Neuronal stem cell (in vitro differentiated cells): Measurements from ENCODE around the gene NFIB.

Experiments
- DNase-seq: peaks from one replicate; pipeline ENCODE4 v3.0.0-alpha.2; 2013; ENCODE audit warnings: low spot score
- H2AFZ ChIP-seq: one replicate; pipeline ENCODE4 v1.6.1; 2013; ENCODE audit warnings: mild to moderate bottlenecking, low read length, inconsistent platforms
- H2AK5ac ChIP-seq: 2 replicates; pipeline ENCODE4 v1.6.1; 2013; ENCODE audit warnings: low read depth, mild to moderate bottlenecking, inconsistent platforms, low read length, moderate library complexity, mixed read lengths
- H2BK120ac ChIP-seq: 2 replicates; pipeline ENCODE4 v1.6.1; 2013; ENCODE audit warnings: low read depth, mild to moderate bottlenecking, inconsistent platforms, low read length, moderate library complexity, mixed read lengths
- H2BK12ac ChIP-seq: one replicate; pipeline ENCODE4 v1.6.1; 2013; ENCODE audit warnings: low read length, inconsistent platforms
- H2BK15ac ChIP-seq: 2 replicates; pipeline ENCODE4 v1.6.1; 2013; ENCODE audit warnings: mild to moderate bottlenecking, low read length, inconsistent platforms, mixed read lengths
- H2BK5ac ChIP-seq: one replicate; pipeline ENCODE4 v1.6.1; 2013; ENCODE audit warnings: inconsistent platforms, mild to moderate bottlenecking, low read length, moderate library complexity
- H3K14ac ChIP-seq: one replicate; pipeline ENCODE4 v1.6.1; 2013; ENCODE audit warnings: low read length, inconsistent platforms
- H3K18ac ChIP-seq: 2 replicates; pipeline ENCODE4 v1.6.1; 2013; ENCODE audit warnings: low read length, inconsistent platforms
- H3K23ac ChIP-seq: 2 replicates; pipeline ENCODE4 v1.6.1; 2013; ENCODE audit warnings: low read depth, mild to moderate bottlenecking, mixed read lengths, low read length, inconsistent platforms; ENCODE audit not compliant: poor library complexity
- H3K27ac ChIP-seq: replicated peaks from 3 replicates; pipeline ENCODE4 v1.5.1; 2013; ENCODE audit warnings: low read length, inconsistent platforms
- H3K27me3 ChIP-seq, 3 experiments: 2 replicates each; pipeline ENCODE4 v1.6.1; 2013; ENCODE audit warnings: low read length in 3 of 3, mild to moderate bottlenecking in 2 of 3, inconsistent platforms in 1 of 3, low read depth in 1 of 3, mixed read lengths in 1 of 3, moderate library complexity in 1 of 3; ENCODE audit not compliant: control insufficient read depth in 3 of 3, insufficient read depth in 3 of 3
- H3K36me3 ChIP-seq, 2 donors: replicated peaks in 1 of 2; 2 replicates each; pipeline ENCODE4 v1.6.1; 2013; ENCODE audit warnings: low read length in 2 of 2; ENCODE audit not compliant: control insufficient read depth in 2 of 2, insufficient read depth in 2 of 2
- H3K4ac ChIP-seq: 2 replicates; pipeline ENCODE4 v1.6.1; 2013; ENCODE audit warnings: inconsistent platforms, mild to moderate bottlenecking, low read length, moderate library complexity
- H3K4me1 ChIP-seq, 2 donors: 1 replicate in 1 of 2; 2 replicates in 1 of 2; pipeline ENCODE4 v1.6.1; 2013; ENCODE audit warnings: low read length in 2 of 2, low read depth in 1 of 2; ENCODE audit not compliant: control insufficient read depth in 2 of 2, insufficient read depth in 1 of 2
- H3K4me2 ChIP-seq: one replicate; pipeline ENCODE4 v1.6.1; 2013; ENCODE audit warnings: mild to moderate bottlenecking, low read length, inconsistent platforms; ENCODE audit not compliant: insufficient read depth, poor library complexity, severe bottlenecking
- H3K4me3 ChIP-seq, 2 donors: 2 replicates each; pipeline ENCODE4 v1.5.1; 2013; ENCODE audit warnings: low read length in 2 of 2, mild to moderate bottlenecking in 2 of 2, inconsistent platforms in 1 of 2, moderate library complexity in 1 of 2
- H3K79me1 ChIP-seq: one replicate; pipeline ENCODE4 v1.6.1; 2013; ENCODE audit warnings: low read depth, mild to moderate bottlenecking, inconsistent platforms, low read length, moderate library complexity
- H3K9ac ChIP-seq: one replicate; pipeline ENCODE4 v1.6.1; 2013; ENCODE audit warnings: mild to moderate bottlenecking, low read depth, low read length, inconsistent platforms; ENCODE audit not compliant: poor library complexity
- H3K9me3 ChIP-seq, 2 donors: replicated peaks in 1 of 2; 2 replicates each; pipeline versions ENCODE3 to v1.6.1; 2013; ENCODE audit warnings: low read length in 2 of 2, mild to moderate bottlenecking in 2 of 2, inconsistent platforms in 1 of 2, low read depth in 1 of 2, mixed read lengths in 1 of 2, moderate library complexity in 1 of 2; ENCODE audit not compliant: control insufficient read depth in 2 of 2, insufficient read depth in 1 of 2
- H4K8ac ChIP-seq: one replicate; pipeline ENCODE4 v1.6.1; 2013; ENCODE audit warnings: low read depth, mild to moderate bottlenecking, inconsistent platforms, low read length, moderate library complexity
- H4K91ac ChIP-seq: one replicate; pipeline ENCODE4 v1.6.1; 2013; ENCODE audit warnings: low read length, low read depth, mild to moderate bottlenecking, inconsistent platforms; ENCODE audit not compliant: poor library complexity
- WGBS, 2 donors: extraction: QIAGEN DNeasy Blood & Tissue Kit; methylation state at CpG; one replicate each; pipeline ENCODE4 v1.1.7; 2013; ENCODE audit warnings: missing lambda C conversion rate in 2 of 2, mixed read lengths in 1 of 2; ENCODE audit not compliant: insufficient read length in 2 of 2, insufficient replicate concordance in 1 of 2; ENCODE audit errors: extremely low coverage in 2 of 2; 5-methylcytosine and 5-hydroxymethylcytosine counted together

The NFIB gene

GRCh38 chr9:14111696-14112095, 202.2 kb downstream of the NFIB start:
- peaks cover 2 to 26% of the 10 kb centered on the region in 2 donors for H3K4me1 ChIP-seq
- no CpG with 5 or more reads among the region's 1 CpG for WGBS, 2 donors
- H3K27me3 ChIP-seq, result no peaks in the 10 kb centered on the region
- no peaks in the 10 kb centered on the region for H3K9me3 ChIP-seq
- H2BK120ac ChIP-seq, result no peak overlapping the region
- no peak overlapping the region for H3K4me3 ChIP-seq
- H2BK5ac ChIP-seq, result no peak overlapping the region
- H4K91ac ChIP-seq, result no peak overlapping the region
- no peak overlapping the region for H2AFZ ChIP-seq
- H3K36me3 ChIP-seq, result no peaks in the 10 kb centered on the region
- no peak overlapping the region for H3K14ac ChIP-seq
- no peaks in the 10 kb centered on the region for H3K79me1 ChIP-seq
- no peak overlapping the region for H3K23ac ChIP-seq
- H4K8ac ChIP-seq, result no peak overlapping the region
- no peak overlapping the region for H3K4ac ChIP-seq
- no peak overlapping the region for H3K27ac ChIP-seq
- H3K9ac ChIP-seq, result no peak overlapping the region
- no peak overlapping the region for H2BK12ac ChIP-seq
- H2AK5ac ChIP-seq, result no peak overlapping the region
- no peak overlapping the region for H2BK15ac ChIP-seq
- no peak for DNase-seq
- no peak overlapping the region for H3K18ac ChIP-seq
- no peak overlapping the region for H3K4me2 ChIP-seq

- no peak overlapping the region for H2BK120ac ChIP-seq
- no peak overlapping the region for H4K8ac ChIP-seq
- no peaks in the 10 kb centered on the region for H3K79me1 ChIP-seq
- H3K36me3 ChIP-seq, result no peaks in the 10 kb centered on the region
- H3K9me3 ChIP-seq, result no peaks in the 10 kb centered on the region
- no peak overlapping the region for H3K4ac ChIP-seq
- no peak overlapping the region for H3K18ac ChIP-seq
- H3K27ac ChIP-seq, result no peak overlapping the region
- no peak overlapping the region for H3K4me2 ChIP-seq
- no peak overlapping the region for H2AFZ ChIP-seq
- no peak overlapping the region for H2BK12ac ChIP-seq
- WGBS, 2 donors, result no CpG with 5 or more reads among the region's 3 CpGs
- no peak overlapping the region for H3K23ac ChIP-seq
- H2BK5ac ChIP-seq, result no peak overlapping the region
- no peak overlapping the region for H2BK15ac ChIP-seq
- H3K27me3 ChIP-seq, result no peaks in the 10 kb centered on the region
- no peak overlapping the region for H3K4me3 ChIP-seq
- no peak overlapping the region for H2AK5ac ChIP-seq
- no peak overlapping the region for H4K91ac ChIP-seq
- H3K14ac ChIP-seq, result no peak overlapping the region
- no peak for DNase-seq
- no peak overlapping the region for H3K9ac ChIP-seq
- H3K4me1 ChIP-seq, result peaks cover 2 to 20% of the 10 kb centered on the region in 2 donors
Observed at GRCh38 chr9:14107977-14108376, 206.0 kb downstream of the NFIB start.

GRCh38 chr9:14107495-14107894, 206.4 kb downstream of the NFIB start:
- Histone ChIP-seq H3K14ac (no peak overlapping the region), H3K18ac (no peak overlapping the region), H2AFZ (no peak overlapping the region), H3K4me3 (no peak overlapping the region), H2BK5ac (no peak overlapping the region), H3K27ac (no peak overlapping the region), H2BK120ac (no peak overlapping the region), H3K9me3 (no peaks in the 10 kb centered on the region), H2AK5ac (no peak overlapping the region), H3K27me3 (no peaks in the 10 kb centered on the region), H3K9ac (no peak overlapping the region), H4K91ac (no peak overlapping the region), H3K23ac (no peak overlapping the region), H3K79me1 (no peaks in the 10 kb centered on the region), H2BK12ac (no peak overlapping the region), H3K4me2 (no peak overlapping the region), H2BK15ac (no peak overlapping the region), H4K8ac (no peak overlapping the region), H3K4me1 (peaks cover 2 to 22% of the 10 kb centered on the region in 2 donors), H3K4ac (no peak overlapping the region), H3K36me3 (no peaks in the 10 kb centered on the region)
- DNase-seq, result no peak

DNA sequence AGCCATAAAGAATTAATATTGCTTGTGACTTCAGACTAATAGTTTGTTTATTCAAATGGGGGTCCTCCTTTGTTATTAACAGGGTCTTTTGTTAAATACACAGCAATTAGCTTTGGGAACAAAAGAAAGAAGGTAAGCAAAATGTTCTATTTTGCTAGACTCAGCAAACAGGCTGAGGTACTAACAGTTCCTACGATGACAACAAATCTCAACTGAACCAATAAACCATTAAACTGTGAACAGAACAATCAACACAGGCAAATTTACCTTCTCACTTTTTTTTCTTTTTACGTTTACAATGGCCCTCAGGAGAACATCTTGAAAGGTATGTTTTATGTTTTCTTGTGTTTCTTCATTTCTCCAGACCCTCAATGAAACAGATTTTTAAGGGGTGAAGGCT, 207.2 kb downstream of the NFIB start:
- DNase-seq, result no peak
- Histone ChIP-seq H2AFZ (no peak overlapping the region), H3K4ac (no peak overlapping the region), H3K79me1 (no peaks in the 10 kb centered on the region), H4K8ac (no peak overlapping the region), H3K9ac (no peak overlapping the region), H3K4me1 (peaks cover 2 to 22% of the 10 kb centered on the region in 2 donors), H2BK12ac (no peak overlapping the region), H3K14ac (no peak overlapping the region), H3K4me3 (no peak overlapping the region), H4K91ac (no peak overlapping the region), H2BK120ac (no peak overlapping the region), H3K23ac (no peak overlapping the region), H3K9me3 (no peaks in the 10 kb centered on the region), H3K36me3 (no peaks in the 10 kb centered on the region), H3K27ac (no peak overlapping the region), H3K27me3 (no peaks in the 10 kb centered on the region), H3K18ac (no peak overlapping the region), H2AK5ac (no peak overlapping the region), H3K4me2 (no peak overlapping the region), H2BK5ac (no peak overlapping the region), H2BK15ac (no peak overlapping the region)
- WGBS, 2 donors, result no CpG with 5 or more reads among the region's 2 CpGs
